ENCODE measurements around the gene TXNRD2. TPM values are rescaled to one million over a fixed set of nuclear protein-coding genes. Genes with fewer than 3 reads are reported as not detected.
"Not testable (repeated sequence)": the region's sequence is repeated elsewhere in the genome, so short reads cannot be mapped to it uniquely, and the experiment has no call there.

Gene TXNRD2
- total RNA-seq, 1 donor from 2014 or later: 46.0 TPM

DNA sequence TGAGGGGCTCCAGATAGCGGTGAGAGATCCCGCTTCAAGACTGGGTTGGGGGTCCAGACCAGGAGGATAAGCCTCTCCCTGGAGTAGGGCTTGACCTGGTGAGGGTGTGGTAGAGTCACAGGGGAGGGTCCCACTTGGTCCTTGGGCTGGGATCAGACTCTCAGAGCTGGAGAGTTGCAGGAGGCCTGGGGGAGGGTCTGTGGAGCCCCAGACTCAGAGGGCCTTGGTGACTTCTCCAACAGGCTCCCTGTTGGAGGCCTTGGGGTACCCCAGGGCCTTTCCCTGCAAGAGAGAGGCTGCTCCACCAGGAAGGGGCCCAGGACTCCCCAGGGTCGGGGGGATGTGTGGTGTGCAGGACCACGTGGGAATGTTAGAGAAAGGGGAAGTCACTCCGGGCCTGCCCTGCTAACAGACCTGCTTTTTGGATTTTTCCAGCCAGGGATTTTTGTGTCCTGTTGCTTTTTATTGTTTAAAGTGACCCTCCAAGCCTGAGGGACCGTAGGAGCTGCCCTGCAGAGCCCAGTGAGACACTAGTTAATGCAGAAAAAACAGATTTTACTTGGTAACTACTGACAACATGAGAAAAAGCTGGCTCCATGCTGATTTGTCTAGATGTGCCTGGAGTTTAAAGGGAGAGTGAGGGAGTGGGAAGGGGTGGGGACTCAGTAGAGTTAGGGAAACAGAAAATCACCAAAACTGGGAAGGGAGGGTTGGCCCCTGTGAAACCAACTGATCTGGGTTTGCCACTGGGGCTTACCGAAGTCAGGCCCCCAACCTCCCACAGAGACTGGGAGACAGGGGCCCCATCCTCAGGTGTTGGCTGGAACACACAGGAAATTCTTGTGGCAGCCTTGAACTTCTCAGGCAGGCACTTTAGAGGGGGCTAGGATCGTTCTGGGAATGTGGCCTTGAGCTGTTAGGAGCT is 801 bp upstream of the TXNRD2 start:
- peak in 1 of 2 donors; percentile 77 for DNase-seq (ENCODE audit: low spot score in 2 of 2)
- Histone ChIP-seq H3K9me3 (no peaks in the 10 kb centered on the region), H3K27me3 (no peaks in the 10 kb centered on the region), H3K27ac (peak overlapping the region; percentile 96 to 98), H3K4me1 (peaks cover 16 to 35% of the 10 kb centered on the region in 2 donors), H3K4me3 (peak overlapping the region; percentile 79 to 80), H3K36me3 (peaks cover 0 to 2% of the 10 kb centered on the region in 2 donors)
- TF ChIP-seq, protein P1, sequence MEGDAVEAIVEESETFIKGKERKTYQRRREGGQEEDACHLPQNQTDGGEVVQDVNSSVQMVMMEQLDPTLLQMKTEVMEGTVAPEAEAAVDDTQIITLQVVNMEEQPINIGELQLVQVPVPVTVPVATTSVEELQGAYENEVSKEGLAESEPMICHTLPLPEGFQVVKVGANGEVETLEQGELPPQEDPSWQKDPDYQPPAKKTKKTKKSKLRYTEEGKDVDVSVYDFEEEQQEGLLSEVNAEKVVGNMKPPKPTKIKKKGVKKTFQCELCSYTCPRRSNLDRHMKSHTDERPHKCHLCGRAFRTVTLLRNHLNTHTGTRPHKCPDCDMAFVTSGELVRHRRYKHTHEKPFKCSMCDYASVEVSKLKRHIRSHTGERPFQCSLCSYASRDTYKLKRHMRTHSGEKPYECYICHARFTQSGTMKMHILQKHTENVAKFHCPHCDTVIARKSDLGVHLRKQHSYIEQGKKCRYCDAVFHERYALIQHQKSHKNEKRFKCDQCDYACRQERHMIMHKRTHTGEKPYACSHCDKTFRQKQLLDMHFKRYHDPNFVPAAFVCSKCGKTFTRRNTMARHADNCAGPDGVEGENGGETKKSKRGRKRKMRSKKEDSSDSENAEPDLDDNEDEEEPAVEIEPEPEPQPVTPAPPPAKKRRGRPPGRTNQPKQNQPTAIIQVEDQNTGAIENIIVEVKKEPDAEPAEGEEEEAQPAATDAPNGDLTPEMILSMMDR (IDR thresholded peaks at IDR 0.05): no peak
- intact Hi-C loops (cut with DNase I): no loop called here

DNA sequence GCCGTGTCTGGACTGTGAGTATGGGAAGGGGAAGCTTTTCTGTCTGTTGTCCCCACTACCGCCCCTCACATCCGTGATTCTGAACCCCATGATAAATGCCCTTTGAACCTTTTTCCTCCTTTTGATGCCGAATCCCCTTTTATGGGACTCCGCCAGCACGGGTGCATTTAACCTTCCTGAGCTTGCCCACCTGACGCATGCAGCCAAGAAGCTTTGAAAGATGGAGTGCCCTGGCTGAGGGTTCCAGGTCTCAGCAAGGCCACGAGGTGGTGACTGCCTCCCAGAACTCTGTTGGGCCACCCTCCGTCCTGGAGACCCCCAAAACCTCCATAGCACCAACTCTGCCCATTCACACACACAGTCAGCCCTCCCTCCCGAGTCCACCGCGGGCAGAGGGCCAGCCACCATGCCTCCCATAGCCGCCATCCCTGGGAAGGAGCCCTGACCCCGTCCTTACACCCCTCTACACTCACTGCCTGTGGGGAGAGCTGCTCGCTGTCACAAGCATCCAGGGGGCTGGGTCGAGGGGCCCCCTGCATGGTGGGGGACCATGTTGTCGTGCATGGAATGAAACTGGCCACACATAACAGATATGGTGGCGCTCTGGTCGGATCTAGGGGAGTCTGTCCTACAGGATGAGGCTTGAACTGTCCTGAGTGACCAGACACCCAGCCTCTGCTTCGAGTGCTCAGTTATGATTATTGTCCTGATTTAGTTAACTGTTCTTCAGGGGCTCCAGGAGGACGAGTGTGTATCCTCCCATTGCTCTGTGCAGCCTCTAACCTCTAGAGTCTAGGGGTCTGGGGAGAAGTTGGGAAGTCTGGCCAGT is 868 bp downstream of the TXNRD2 start:
- Histone ChIP-seq H3K36me3 (peaks cover 0 to 6% of the 10 kb centered on the region in 2 donors), H3K9me3 (no peaks in the 10 kb centered on the region), H3K27me3 (no peaks in the 10 kb centered on the region), H3K4me1 (peaks cover 13 to 21% of the 10 kb centered on the region in 2 donors), H3K4me3 (peak overlapping the region; percentile 79 to 80), H3K27ac (peak overlapping the region; percentile 96 to 98)
- intact Hi-C loops (cut with DNase I): no loop called here
- TF ChIP-seq, protein P1 (IDR thresholded peaks at IDR 0.05): no peak
- no peak for DNase-seq (ENCODE audit: low spot score in 2 of 2)

DNA sequence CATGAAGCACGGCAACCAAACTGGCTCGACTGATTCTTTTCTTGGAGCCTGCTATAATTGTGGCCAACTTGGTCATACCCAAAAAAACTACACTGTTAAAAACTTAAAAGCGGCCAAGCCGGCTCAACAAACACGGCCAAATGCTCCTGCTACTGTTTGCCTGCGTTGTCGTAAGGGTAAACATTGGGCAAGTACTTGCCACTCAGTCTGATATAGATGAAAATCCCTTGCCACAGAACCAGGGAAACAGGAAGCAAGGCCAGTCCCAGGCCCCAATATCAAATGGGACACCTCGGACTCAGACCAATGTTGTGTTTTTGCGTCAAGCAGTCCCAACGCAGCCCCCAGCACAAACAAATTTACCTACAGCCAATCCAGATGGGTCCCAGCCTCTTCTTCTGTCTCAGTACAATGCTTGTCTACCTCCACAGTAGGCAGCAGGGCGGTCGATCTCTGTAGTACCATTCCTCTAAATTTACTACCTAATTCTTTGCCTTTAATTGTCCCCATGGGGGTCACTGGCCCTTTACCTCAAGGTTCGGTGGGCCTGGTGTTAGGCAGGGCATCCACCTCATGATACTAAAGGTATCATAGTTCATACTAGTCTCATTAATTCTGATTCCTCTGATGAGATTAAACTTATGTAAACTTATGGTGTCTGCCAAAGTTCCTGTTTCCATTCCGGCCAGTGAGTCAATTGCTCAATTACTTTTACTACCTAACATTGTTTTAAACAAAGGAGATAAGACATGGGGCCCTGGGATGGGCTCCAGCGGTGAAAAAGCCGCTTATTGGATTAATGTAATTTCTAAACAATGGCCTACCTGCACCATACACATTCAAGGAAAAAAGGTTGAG is 3.8 kb downstream of the TXNRD2 start:
- TF ChIP-seq, protein P1 (IDR thresholded peaks at IDR 0.05): no peak
- intact Hi-C loops (cut with DNase I): no loop called here
- Histone ChIP-seq H3K36me3 (peaks cover 0 to 9% of the 10 kb centered on the region in 2 donors), H3K4me3 (no peak overlapping the region), H3K27me3 (no peaks in the 10 kb centered on the region), H3K27ac (no peak overlapping the region), H3K9me3 (no peaks in the 10 kb centered on the region), H3K4me1 (peaks cover 4 to 10% of the 10 kb centered on the region in 2 donors)
- no peak for DNase-seq (ENCODE audit: low spot score in 2 of 2)

DNA sequence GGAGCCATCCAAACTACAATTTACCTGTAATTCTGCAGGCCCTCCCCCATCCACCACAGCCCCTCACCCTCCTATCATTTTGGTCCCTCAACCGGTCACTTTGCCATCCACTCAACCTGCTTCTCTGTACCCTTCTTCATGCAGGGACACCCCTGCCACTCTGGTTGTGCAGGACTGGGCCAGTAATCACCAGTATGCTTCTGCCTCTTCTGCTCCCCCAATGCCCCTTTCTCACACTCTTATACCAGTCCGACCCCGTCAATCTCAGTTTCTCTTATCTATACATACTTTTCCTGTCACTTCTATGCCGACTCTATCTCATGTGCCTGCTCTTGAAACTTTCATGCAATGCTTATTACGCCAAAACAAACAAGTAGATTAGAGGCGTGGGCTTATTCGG is 5.1 kb downstream of the TXNRD2 start:
- Histone ChIP-seq H3K27me3 (no peaks in the 10 kb centered on the region), H3K4me1 (peaks cover 4 to 8% of the 10 kb centered on the region in 2 donors), H3K4me3 (no peak overlapping the region), H3K36me3 (peaks cover 0 to 9% of the 10 kb centered on the region in 2 donors), H3K27ac (no peak overlapping the region), H3K9me3 (no peaks in the 10 kb centered on the region)
- TF ChIP-seq, protein P1 (IDR thresholded peaks at IDR 0.05): no peak
- intact Hi-C loops (cut with DNase I): no loop called here
- DNase-seq (ENCODE audit: low spot score in 2 of 2): no peak

DNA sequence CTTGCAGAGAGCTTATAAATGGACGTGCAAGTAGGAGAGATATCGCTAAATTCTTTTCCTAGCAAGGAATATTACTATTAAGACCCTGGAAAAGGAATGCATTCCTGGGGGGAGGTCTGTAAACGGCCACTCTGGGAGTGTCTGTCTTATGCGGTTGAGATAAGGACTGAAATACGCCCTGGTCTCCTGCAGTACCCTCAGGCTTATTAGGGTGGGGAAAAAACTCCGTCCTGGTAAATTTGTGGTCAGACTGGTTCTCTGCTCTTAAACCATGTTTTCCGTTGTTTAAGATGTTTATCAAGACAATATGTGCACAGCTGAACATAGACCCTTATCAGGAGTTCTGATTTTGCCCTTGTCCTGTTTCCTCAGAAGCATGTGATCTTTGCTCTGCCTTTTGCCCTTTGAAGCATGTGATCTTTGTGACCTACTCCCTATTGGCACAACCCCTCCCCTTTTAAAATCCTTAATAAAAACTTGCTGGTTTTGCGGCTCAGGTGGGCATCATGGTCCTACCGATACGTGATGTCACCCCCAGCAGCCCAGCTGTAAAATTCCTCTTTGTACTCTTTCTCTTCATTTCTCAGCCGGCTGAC is 6.4 kb downstream of the TXNRD2 start:
- H3K4me3 ChIP-seq; H3K27ac ChIP-seq; DNase-seq (ENCODE audit: low spot score in 2 of 2); H3K9me3 ChIP-seq; H3K4me1 ChIP-seq; intact Hi-C loops (cut with DNase I); H3K27me3 ChIP-seq: not testable (repeated sequence)
- H3K36me3 ChIP-seq: peaks cover 5 to 18% of the 10 kb centered on the region in 2 donors

Measured in ascending aorta (tissue), 2 donors.